Muscle of arm (tissue), 12 donors: ENCODE measurements around the gene CHST11. TPM values are rescaled to one million over a fixed set of nuclear protein-coding genes. Genes with fewer than 3 reads are reported as not detected.
A peak's percentile ranks its signal among the peaks of the same experiment; 100 is the strongest.

Source experiments
- DNase-seq: peaks from one replicate; pipeline ENCODE4 v3.0.0-alpha.2; 2013
- polyA plus RNA-seq, 12 donors: library from polyadenylated mRNA; unstranded; fragments of 120-200 nt; gene quantifications; one replicate each; pipeline ENCODE4 v1.2.1, GENCODE V29; 2013; ENCODE audit not compliant: insufficient read length in 12 of 12

Gene CHST11
- polyA plus RNA-seq, 12 donors = 1.4 to 13.3 (median 2.7) TPM; not detected in 1

- no peak for DNase-seq
Observed at GRCh38 chr12:104652358-104652757, 195.6 kb downstream of the CHST11 start.

- DNase-seq = no peak
Observed at GRCh38 chr12:104652910-104653309, 196.2 kb downstream of the CHST11 start.

- DNase-seq = no peak
Observed at GRCh38 chr12:104653730-104654664, 197.2 kb downstream of the CHST11 start.

- DNase-seq = no peak
Observed at GRCh38 chr12:104654665-104655609, 198.2 kb downstream of the CHST11 start.

- no peak for DNase-seq
Observed at GRCh38 chr12:104656383-104656782, 199.6 kb downstream of the CHST11 start.

- no peak for DNase-seq
Observed at GRCh38 chr12:104656921-104657320, 200.2 kb downstream of the CHST11 start.

GRCh38 chr12:104657726-104658484, 201.2 kb downstream of the CHST11 start:
- DNase-seq = no peak

GRCh38 chr12:104659058-104659457, 202.3 kb downstream of the CHST11 start:
- no peak for DNase-seq

GRCh38 chr12:104662203-104662602, 205.5 kb downstream of the CHST11 start:
- DNase-seq = no peak

GRCh38 chr12:104662908-104663307, 206.2 kb downstream of the CHST11 start:
- no peak for DNase-seq

GRCh38 chr12:104664351-104664750, 207.6 kb downstream of the CHST11 start:
- no peak for DNase-seq

- DNase-seq = no peak
Observed at GRCh38 chr12:104665296-104665695, 208.5 kb downstream of the CHST11 start.

GRCh38 chr12:104667139-104667538, 210.4 kb downstream of the CHST11 start:
- DNase-seq = no peak

GRCh38 chr12:104668274-104668718, 211.5 kb downstream of the CHST11 start:
- no peak for DNase-seq

GRCh38 chr12:104669089-104669721, 212.5 kb downstream of the CHST11 start:
- DNase-seq = peak; percentile 62

- peak; percentile 85 for DNase-seq
Observed at GRCh38 chr12:104669851-104670337, 213.1 kb downstream of the CHST11 start.

GRCh38 chr12:104670439-104671408, 214.0 kb downstream of the CHST11 start:
- no peak for DNase-seq

- no peak for DNase-seq
Observed at GRCh38 chr12:104671409-104672095, 214.8 kb downstream of the CHST11 start.

GRCh38 chr12:104672096-104672445, 215.3 kb downstream of the CHST11 start:
- no peak for DNase-seq
